NT2/D1 (cell line): ENCODE measurements around the gene PPP1CA.

ENCODE experiments used
- SUZ12 ChIP-seq: IDR thresholded peaks from 2 replicates; pipeline ENCODE4 v1.6.1; 2011; ENCODE audit not compliant: insufficient read length, insufficient read depth; ENCODE audit errors: extremely low read depth
- YY1 ChIP-seq: IDR thresholded peaks from 2 replicates; pipeline ENCODE4 v1.6.1; 2011; ENCODE audit not compliant: insufficient read length, insufficient read depth

DNA sequence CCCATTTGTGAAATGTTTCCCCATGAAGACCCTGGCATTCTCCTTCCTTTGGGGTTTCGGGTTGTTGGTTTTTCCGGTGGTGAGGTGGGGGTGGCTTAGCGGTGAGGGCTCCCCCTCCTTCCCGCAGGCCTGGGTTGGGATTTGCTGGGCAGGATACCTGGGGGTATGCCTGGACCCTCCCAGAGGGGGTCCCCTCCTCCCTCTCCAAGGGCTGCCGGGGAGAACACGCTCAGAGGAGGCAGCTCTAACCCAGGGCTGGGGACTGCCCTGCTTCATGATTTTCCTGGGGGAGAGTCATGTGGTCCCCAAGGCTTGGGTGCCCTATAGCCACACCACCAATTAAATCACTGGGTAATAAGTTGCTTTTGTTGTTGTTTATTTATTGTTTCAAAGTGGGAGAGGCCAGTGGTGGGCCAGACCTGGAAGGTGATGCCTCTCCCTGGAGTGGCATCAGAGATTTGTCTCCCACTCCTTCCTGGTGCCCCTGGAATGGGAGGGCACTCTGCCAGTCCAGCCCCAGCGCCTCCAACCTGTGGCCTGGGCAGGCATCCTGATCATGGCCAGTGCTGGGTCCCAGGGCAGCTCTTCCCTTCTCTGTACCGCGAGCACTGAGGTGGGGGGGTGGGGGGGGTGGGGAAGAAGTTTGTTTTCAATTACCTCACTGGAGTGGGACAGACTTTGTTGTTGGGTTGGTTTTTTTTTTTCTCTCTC, 26.9 kb downstream of the PPP1CA start:
- TF ChIP-seq YY1 (no peak), SUZ12 (no peak)
